Mucosa of gallbladder (tissue), 1 donor: ENCODE results near the gene GPR3. TPM values are rescaled to one million over a fixed set of nuclear protein-coding genes. Genes with fewer than 3 reads are reported as not detected.
"Not testable (repeated sequence)": the region's sequence is repeated elsewhere in the genome, so short reads cannot be mapped to it uniquely, and the experiment has no call there.

Source experiments
- DNase-seq: peaks from one replicate; pipeline ENCODE4 v3.0.0-alpha.2; 2020; ENCODE audit warnings: low spot score
- total RNA-seq: library from RNA; stranded (reverse); gene quantifications from one replicate; pipeline ENCODE4 v1.2.1, GENCODE V29; 2021
- donor health status: DM: no; HTN: no; CAD: no.

Gene GPR3
- total RNA-seq, 1 donor from 2014 or later: 0.09 TPM

- DNase-seq: no peak
These were observed 14.5 kb upstream of the GPR3 start for GRCh38 chr1:27377760-27378495.

DNA sequence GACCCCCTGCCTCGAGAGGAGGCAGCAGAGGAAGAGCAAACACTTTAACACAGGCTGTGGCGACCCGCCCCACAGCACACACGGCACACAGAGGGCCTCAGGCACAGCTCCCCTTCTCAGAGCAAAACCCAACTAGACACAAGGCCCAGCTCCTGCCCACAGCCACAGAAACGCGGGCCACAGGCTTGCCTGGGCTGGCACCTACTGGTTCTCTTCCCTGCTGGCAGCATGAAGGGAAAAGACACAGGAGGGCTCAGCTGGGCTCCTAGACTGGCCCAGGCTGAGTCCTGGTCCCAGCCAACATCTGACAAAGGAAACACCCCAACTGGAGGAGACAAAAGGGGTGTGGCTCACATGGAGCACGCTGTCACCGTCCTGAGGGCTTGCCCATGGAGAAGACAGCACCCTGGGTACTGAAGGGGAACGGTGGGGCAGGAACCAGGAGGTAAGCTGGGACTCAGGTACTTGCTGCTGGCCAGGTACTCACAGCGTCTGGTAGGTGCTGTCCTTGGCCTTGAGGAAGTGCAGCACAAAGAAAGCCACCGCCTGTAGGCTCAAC, 12.8 kb upstream of the GPR3 start:
- DNase-seq: no peak

GRCh38 chr1:27380224-27380623, 12.2 kb upstream of the GPR3 start:
- no peak for DNase-seq

DNA sequence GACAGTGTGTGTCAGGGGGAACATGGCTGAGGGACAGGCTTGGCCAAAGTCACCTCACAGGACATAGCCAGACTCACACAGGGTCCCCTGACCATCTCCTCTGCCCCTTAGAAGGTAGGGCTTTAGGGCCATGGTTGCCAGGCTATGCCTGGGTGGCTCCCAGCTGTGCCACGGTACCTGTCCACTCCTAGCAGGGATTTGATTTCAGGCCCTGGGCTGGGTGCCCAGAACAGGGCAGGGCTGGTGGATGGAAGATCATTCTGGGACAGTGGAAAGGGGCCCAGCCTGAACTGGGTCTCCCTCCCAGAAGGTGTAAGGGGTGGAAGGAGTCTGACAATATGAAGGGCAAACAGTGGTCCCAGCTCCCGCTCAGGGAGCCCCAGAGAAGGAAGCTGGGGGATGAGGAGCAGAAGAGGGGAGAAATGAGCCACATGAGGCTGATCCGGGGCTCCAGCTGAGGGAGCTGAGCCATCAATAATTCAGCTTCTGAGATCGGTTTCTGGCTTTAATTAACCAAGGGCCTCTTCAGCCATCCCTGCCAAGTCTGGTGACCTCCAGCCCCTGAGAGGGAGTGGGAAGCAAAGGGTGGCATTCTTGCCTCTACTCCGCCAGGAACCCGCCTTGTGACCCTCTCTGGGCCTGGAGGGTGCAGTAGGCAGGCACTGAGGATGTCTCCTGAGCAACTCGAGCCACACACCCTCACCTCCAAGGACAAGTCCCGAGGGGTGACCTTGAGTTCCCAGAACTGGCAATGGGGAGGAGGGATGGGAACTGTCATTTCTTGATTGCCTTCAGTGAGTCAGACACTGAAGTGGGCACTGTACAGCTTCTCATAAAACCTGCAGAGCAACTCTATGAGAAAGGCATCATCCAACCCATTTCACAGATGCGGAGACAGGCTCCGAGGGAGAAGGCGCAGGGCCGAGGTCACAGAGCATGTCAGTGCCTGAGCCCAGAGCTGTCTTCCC, 11.4 kb upstream of the GPR3 start:
- no peak for DNase-seq

DNA sequence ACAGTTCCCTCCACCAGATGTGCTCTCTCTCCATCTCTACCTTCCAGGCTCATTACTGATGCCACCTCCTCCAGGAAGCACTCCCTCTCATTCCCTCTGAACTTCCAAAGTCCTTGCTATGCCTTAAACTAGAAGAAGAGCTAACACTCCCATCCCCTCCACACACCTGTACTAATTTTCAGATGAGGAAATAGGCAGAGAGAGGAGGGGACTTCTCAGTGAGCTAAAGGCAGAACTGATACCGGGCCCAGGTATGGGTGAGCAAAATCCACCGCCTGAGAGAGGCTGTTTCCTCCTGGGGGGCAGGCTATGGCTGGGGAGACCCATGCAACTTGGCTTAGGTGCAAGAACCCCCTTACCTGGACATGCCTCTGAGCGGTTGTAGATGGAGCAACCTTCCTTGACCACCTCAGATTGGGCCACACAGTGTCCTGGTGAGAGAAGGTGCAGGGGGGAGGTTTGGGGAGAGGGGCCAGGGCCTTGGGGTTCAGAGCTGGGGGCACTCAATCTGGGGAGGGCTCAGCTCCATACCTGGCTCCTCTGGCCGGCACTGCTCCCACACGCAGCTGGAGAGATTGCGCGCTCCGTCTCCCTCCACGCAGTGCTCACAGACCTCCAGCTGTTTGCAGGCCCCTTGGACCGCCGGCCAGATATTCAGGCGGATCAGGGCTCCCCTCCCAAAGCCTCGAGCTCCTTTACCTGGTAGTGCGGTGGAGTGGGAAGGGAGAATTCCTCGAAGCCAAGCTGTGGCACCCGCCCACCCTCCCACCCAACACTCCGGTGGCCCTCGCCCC, 10.3 kb upstream of the GPR3 start:
- DNase-seq: no peak

DNA sequence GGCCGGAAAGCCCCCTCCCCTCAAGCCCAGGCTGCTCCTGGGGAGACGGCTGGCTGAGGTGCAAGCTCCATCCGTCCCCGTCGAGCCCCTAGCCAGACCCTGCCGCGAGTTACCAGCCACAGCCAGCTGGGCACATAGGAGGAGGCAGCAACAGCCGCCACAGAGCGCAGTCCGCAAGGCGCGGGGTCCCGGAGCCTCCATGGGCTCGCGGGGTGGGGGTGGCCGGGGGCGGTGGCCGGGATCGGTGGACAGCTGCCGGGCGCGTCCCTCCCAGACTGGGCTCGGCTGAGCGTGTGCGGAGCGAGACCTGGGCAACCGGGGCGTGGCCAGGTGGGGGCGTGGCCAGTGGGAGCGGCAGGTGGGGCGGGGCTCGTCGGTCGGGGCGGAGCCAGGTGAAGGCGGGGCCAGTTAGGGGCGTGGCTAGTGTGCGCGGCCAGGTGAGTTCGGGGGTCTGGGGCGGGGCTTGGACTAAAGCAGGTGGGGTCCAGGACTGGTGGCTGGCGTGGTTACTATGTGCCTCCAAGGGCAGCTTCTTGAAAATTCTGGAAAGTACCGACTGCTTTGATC, 9.3 kb upstream of the GPR3 start, which contains the start of gene CD164L2:
TSS of gene CD164L2 (minus strand) at position 295 of the 567 bp plus-strand sequence. CDS start at position 201, 94 bp downstream.
- peak; percentile 61 for DNase-seq

- DNase-seq: no peak
These were observed 8.8 kb upstream of the GPR3 start for GRCh38 chr1:27383661-27384060.

DNA sequence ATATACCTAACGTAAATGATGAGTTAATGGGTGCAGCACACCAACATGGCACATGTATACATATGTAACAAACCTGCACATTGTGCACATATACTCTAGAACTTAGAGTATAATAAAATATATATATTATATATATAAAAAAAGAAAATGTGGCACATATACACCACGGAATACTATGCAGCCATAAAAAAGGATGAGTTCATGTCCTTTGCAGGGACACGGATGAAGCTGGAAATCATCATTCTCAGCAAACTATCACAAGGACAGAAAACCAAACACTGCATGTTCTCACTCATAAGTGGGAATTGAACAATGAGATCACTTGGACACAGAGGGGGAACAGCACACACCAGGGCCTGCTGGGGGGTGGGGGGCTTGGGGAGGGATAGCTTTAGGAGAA, 7.6 kb upstream of the GPR3 start:
- not testable (repeated sequence) for DNase-seq

DNA sequence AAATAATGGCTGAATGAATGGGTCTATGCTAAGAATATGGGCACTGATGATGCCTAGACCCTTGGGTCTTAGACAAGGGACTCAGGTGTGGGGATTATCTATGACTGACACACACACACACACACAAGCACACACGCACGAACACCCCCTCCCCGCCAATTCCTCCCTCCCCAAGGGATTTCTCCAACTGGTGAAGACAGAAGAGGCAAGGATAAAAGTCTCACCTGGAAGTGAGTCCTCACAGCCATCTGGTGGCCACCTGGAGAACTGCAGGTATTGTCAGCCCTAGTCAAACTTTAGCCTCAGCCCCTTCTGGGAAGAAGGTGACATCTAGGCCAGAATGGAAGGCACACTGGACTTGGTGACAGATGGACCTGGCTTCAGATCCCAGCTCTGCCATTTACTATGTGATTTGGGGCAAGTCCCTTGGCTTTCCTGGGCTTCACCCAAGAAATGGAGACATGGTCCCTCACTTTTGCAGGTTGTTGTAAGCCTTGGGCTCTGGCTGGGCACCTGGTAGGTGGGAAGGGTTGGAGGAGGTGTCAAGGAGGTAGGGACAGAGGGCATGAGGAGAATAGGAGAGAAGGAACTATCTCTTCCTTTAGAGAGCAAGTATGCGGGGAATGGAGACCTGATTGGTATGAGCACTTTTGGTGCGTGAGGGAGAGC, 4.0 kb upstream of the GPR3 start:
- peak; percentile 79 for DNase-seq

DNA sequence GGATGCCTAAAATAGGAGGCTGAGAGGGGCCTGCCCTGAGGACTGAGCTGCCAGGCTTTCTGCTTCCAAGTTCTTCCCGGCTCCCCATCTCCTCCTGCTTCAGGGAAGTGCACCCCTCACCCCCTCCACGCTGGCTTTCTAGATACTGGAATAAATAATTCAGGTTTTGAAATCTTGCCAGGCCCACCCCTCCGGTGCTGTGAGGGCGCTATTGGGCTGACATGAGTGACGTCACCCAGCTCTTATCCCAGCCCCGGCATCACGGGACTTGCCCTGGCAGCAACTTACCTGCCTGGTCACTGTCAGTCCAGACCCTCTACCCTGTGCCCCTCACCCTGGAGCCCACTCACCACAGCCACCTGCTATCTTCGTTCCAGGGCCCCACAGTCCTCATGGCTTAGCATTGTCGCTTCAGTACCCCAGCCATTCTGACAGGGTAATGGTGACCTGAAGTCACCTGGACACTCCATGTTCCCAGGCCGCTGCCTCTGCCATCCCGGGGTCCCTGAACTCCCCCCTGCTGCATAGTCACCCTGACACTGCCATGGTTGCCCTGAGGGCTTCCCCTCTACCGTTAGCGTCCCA, 819 bp upstream of the GPR3 start:
- DNase-seq: peak; percentile 35

DNA sequence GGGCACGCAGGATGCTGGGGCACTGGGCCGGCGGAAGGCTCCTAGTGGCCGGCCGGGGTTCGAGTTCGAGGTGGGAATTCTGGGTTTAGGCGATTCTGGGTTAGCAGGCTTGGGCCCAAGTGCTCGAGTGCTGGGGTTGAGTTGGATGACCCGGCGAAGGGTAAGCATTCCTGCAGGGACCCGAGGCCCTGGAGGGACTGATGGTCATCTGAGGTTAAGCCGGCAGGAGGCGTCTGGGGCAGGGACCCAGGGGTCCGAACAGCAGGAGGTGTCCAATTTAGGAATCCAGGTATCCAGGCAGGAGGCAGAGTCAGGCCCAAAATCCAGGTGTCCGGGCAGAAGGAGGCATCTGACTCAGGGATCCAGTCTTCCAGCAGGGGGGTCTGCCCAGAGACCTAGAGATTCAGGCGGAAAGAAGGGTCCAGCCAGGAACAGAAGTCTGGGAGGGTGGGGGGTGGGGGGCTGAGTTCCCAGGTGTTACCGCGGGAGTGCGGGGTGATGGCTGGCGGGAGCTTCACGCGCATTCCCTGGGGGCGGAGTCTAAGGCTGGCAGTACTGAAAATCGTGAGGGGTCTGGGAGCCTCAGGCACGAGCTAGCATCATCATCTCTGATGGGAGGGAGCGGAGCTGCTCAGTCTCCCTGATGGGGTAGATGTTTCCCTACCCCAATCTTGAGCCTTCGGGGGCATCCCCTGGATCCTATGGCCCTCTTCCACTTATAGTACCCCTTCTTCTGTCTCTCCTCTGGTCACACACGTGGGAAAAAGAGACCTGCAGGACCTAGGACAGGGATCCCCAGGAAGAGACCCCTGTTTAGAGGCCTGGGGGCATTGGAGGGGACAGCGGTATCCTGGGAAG, 585 bp downstream of the GPR3 start:
- no peak for DNase-seq

DNA sequence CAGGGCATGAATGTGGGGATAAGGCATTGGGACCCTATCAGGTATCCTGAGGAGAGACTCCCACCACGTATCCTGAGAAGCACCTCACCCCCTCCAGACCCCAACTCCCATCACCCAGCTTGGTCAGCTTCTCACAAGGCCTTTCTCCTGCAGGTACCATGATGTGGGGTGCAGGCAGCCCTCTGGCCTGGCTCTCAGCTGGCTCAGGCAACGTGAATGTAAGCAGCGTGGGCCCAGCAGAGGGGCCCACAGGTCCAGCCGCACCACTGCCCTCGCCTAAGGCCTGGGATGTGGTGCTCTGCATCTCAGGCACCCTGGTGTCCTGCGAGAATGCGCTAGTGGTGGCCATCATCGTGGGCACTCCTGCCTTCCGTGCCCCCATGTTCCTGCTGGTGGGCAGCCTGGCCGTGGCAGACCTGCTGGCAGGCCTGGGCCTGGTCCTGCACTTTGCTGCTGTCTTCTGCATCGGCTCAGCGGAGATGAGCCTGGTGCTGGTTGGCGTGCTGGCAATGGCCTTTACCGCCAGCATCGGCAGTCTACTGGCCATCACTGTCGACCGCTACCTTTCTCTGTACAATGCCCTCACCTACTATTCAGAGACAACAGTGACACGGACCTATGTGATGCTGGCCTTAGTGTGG, 1.3 kb downstream of the GPR3 start:
- no peak for DNase-seq

DNA sequence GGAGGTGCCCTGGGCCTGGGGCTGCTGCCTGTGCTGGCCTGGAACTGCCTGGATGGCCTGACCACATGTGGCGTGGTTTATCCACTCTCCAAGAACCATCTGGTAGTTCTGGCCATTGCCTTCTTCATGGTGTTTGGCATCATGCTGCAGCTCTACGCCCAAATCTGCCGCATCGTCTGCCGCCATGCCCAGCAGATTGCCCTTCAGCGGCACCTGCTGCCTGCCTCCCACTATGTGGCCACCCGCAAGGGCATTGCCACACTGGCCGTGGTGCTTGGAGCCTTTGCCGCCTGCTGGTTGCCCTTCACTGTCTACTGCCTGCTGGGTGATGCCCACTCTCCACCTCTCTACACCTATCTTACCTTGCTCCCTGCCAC, 1.8 kb downstream of the GPR3 start:
- DNase-seq: no peak

DNA sequence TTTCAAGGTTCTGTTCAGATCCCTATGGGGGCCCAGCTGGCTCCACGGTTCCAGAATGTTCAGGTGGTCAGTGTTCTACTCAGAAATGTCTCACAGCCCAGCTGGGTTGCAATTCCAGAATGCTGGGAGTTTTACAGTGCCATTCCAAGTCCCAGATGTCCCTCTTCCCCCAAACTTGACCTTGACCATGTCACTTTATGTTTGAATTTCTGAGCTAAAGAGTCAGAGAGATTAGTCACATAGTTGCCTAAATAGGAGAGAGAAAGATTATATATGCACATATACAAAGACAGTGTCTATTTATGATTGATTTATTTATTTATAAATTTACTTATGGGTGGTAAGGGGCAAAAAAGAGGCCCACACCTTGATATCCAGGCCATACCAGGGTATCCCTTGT, 2.5 kb downstream of the GPR3 start:
- DNase-seq: no peak

GRCh38 chr1:27395441-27396195, 3.2 kb downstream of the GPR3 start:
- peak; percentile 73 for DNase-seq

GRCh38 chr1:27397110-27397509, 4.7 kb downstream of the GPR3 start:
- no peak for DNase-seq

- no peak for DNase-seq
These were observed 5.3 kb downstream of the GPR3 start for GRCh38 chr1:27397749-27398148.
